MM.1S (cell line): Measurements from ENCODE around the gene SYK.

Experiments used
- EZH2 ChIP-seq: fragments of 300-600 bp; sonication (generic); optimal IDR thresholded peaks from 2 replicates; pipeline ENCODE3; 2017; ENCODE audit warnings: low read depth, mild to moderate bottlenecking, antibody characterized with exemption, low read length, mixed read lengths
- EZH2phosphoT487 ChIP-seq: fragments of 300-600 bp; sonication (generic); IDR thresholded peaks from 2 replicates; pipeline ENCODE4 v1.6.1; 2018; ENCODE audit warnings: antibody characterized with exemption, low read length
- TF ChIP-seq, protein P1 (sequence below): fragments of 300-600 bp; sonication (generic); IDR thresholded peaks from 2 replicates; pipeline ENCODE4 v1.5.1; 2016; ENCODE audit warnings: antibody characterized with exemption, low read length, mixed read lengths

GRCh38 chr9:90881648-90882047 lies 80.0 kb downstream of the SYK start:
- TF ChIP-seq EZH2 (no peak), EZH2phosphoT487 (no peak)
- TF ChIP-seq, protein P1, sequence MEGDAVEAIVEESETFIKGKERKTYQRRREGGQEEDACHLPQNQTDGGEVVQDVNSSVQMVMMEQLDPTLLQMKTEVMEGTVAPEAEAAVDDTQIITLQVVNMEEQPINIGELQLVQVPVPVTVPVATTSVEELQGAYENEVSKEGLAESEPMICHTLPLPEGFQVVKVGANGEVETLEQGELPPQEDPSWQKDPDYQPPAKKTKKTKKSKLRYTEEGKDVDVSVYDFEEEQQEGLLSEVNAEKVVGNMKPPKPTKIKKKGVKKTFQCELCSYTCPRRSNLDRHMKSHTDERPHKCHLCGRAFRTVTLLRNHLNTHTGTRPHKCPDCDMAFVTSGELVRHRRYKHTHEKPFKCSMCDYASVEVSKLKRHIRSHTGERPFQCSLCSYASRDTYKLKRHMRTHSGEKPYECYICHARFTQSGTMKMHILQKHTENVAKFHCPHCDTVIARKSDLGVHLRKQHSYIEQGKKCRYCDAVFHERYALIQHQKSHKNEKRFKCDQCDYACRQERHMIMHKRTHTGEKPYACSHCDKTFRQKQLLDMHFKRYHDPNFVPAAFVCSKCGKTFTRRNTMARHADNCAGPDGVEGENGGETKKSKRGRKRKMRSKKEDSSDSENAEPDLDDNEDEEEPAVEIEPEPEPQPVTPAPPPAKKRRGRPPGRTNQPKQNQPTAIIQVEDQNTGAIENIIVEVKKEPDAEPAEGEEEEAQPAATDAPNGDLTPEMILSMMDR = no peak
